A549 (cell line): ENCODE results near the gene SH3RF1.

ENCODE experiments used
- POLR2AphosphoS2 ChIP-seq: conservative IDR thresholded peaks from 2 replicates; pipeline ENCODE4 v1.6.1; 2012; ENCODE audit warnings: low read length, improper control_type of control experiment, inconsistent platforms
- RFX5 ChIP-seq: fragments of 450-650 bp; IDR thresholded peaks from 2 replicates; pipeline ENCODE4 v1.7.1; 2014; ENCODE audit warnings: antibody characterized with exemption, mild to moderate bottlenecking, moderate library complexity
- TF ChIP-seq, protein P1 (sequence below): fragments of 150-350 bp; IDR thresholded peaks from 2 replicates; pipeline ENCODE4 v1.6.1; 2014; ENCODE audit warnings: low read depth, mild to moderate bottlenecking, low read length

DNA sequence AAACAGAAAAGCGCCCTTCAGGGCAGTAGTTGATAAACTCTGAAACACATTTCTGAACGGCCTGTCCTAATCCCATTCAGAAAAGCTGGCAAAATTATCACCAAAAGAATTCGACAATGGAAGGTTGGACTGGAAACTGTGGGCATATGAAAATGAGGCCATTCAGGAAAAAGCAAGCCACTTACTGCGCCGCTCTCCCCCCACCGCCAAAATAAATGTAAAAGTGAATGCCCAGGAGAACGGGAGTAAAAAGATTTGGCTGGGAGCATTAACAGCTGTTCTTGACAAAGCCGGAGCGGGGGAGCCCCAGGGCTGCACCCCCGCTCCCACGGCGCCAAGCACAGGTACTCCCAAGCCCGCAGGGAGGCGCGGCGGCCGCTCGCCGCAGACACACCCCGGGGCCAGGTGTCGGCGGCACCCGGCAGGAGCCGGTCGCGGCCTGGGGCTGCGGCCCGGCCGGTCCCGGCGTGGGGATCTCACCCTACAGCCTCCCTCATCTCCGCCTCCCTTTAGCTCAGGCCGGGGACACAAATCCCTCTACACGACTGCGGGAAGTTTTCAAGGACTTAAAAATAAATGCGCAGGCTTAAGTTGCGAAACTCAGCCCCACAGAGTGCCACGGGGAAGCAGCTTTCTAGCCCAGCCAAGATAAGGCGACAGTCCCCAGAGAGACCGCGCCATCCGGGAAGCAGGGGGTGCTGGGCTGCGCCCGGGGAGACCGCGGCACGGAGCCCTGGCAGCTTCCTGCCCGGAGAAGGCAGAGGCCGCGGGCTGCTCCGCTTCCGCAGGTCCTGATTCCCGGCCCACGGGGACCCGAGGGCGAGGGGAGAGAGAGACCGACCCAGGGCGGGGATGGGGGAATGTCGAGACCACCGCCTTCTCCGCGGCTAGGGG lies 593 bp downstream of the SH3RF1 start:
- no peak for TF ChIP-seq POLR2AphosphoS2
- TF ChIP-seq RFX5: no peak
- TF ChIP-seq, protein P1, sequence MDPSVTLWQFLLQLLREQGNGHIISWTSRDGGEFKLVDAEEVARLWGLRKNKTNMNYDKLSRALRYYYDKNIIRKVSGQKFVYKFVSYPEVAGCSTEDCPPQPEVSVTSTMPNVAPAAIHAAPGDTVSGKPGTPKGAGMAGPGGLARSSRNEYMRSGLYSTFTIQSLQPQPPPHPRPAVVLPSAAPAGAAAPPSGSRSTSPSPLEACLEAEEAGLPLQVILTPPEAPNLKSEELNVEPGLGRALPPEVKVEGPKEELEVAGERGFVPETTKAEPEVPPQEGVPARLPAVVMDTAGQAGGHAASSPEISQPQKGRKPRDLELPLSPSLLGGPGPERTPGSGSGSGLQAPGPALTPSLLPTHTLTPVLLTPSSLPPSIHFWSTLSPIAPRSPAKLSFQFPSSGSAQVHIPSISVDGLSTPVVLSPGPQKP: no peak
